Activated naive CD8-positive, alpha-beta T cell treated with anti-CD3 and anti-CD28 coated beads, Interleukin-2, amount 10 ng/mL, durations not matched to agents 7 days and 5 days (primary cell): Measurements from ENCODE around the gene RERE. TPM values are rescaled to one million over a fixed set of nuclear protein-coding genes. Genes with fewer than 3 reads are reported as not detected.

Experiments used
- ATAC-seq: fragments of 150-1000 bp; cut with Tn5 transposase; one replicate; pipeline ENCODE4 v1.10.0; 2021; ENCODE audit warnings: low read depth, moderate library complexity
- POLR2A ChIA-PET: fragments of 350-600 bp; sonication (Branson Sonifier 250); formaldehyde crosslinking; loops from one replicate; lab custom pipeline; 2021; ENCODE audit warnings: antibody characterized with exemption; lab: Charles Lee
- DNase-seq: peaks from one replicate; pipeline ENCODE4 v3.0.0; 2021
- H3K27ac Mint-ChIP-seq: one replicate; pipeline ENCODE4 v1.8.0; 2022; ENCODE audit warnings: mild to moderate bottlenecking, mixed read lengths
- H3K27me3 Mint-ChIP-seq: one replicate; pipeline ENCODE4 v1.8.0; 2022; ENCODE audit warnings: mild to moderate bottlenecking, moderate library complexity, mixed read lengths
- H3K36me3 Mint-ChIP-seq: one replicate; pipeline ENCODE4 v1.8.0; 2021; ENCODE audit warnings: mild to moderate bottlenecking, mixed read lengths
- H3K4me1 Mint-ChIP-seq: one replicate; pipeline ENCODE4 v1.8.0; 2021; ENCODE audit warnings: mixed read lengths
- H3K4me3 Mint-ChIP-seq: one replicate; pipeline ENCODE4 v1.8.0; 2022; ENCODE audit warnings: mild to moderate bottlenecking, moderate library complexity, mixed read lengths
- H3K9me3 Mint-ChIP-seq: one replicate; pipeline ENCODE4 v1.8.0; 2021; ENCODE audit warnings: mixed read lengths
- total RNA-seq, 2 experiments: library from RNA; stranded (reverse); gene quantifications; one replicate each; pipeline ENCODE4 v1.2.3, GENCODE V29; 2021

Gene RERE
- total RNA-seq, 2 experiments from 2014 or later = 64.4 to 68.7 TPM

- H3K27me3 Mint-ChIP-seq = no peaks in the 10 kb centered on the region
- H3K27ac Mint-ChIP-seq = no peak overlapping the region
- H3K9me3 Mint-ChIP-seq = no peaks in the 10 kb centered on the region
- H3K4me3 Mint-ChIP-seq = no peak overlapping the region
- ATAC-seq = no peak
- POLR2A ChIA-PET = interaction anchor here (0.6 kb wide), 1 partner anchor 27 kb away, joined by 3 read pairs; no protein-coding TSS in a partner anchor
- DNase-seq = no peak
- H3K4me1 Mint-ChIP-seq = peaks cover 17% of the 10 kb centered on the region
- H3K36me3 Mint-ChIP-seq = peaks cover 9% of the 10 kb centered on the region
Observed at GRCh38 chr1:8752921-8753713, 64.3 kb downstream of the RERE start.

GRCh38 chr1:8752411-8752810 lies 65.0 kb downstream of the RERE start:
- POLR2A ChIA-PET = interaction anchor here (0.6 kb wide), 1 partner anchor 27 kb away, joined by 3 read pairs; no protein-coding TSS in a partner anchor
- no peaks in the 10 kb centered on the region for H3K9me3 Mint-ChIP-seq
- H3K27ac Mint-ChIP-seq = no peak overlapping the region
- peaks cover 9% of the 10 kb centered on the region for H3K36me3 Mint-ChIP-seq
- no peaks in the 10 kb centered on the region for H3K27me3 Mint-ChIP-seq
- ATAC-seq (no peak), DNase-seq (no peak)
- H3K4me3 Mint-ChIP-seq = peak overlapping the region; percentile 9
- H3K4me1 Mint-ChIP-seq = peaks cover 17% of the 10 kb centered on the region

- no peak for DNase-seq
- H3K27ac Mint-ChIP-seq = no peak overlapping the region
- H3K27me3 Mint-ChIP-seq = no peaks in the 10 kb centered on the region
- peak overlapping the region; percentile 9 for H3K4me3 Mint-ChIP-seq
- peaks cover 9% of the 10 kb centered on the region for H3K36me3 Mint-ChIP-seq
- POLR2A ChIA-PET = interaction anchor here (0.7 kb wide), 1 partner anchor 12 kb away, joined by 4 read pairs; no protein-coding TSS in a partner anchor
- no peaks in the 10 kb centered on the region for H3K9me3 Mint-ChIP-seq
- ATAC-seq = no peak
- H3K4me1 Mint-ChIP-seq = peaks cover 17% of the 10 kb centered on the region
Observed at GRCh38 chr1:8751984-8752383, 65.5 kb downstream of the RERE start.

GRCh38 chr1:8747879-8748825 lies 69.3 kb downstream of the RERE start:
- Mint-ChIP-seq H3K9me3 (no peaks in the 10 kb centered on the region), H3K27ac (no peak overlapping the region), H3K27me3 (no peaks in the 10 kb centered on the region), H3K4me1 (peaks cover 8% of the 10 kb centered on the region), H3K4me3 (no peak overlapping the region), H3K36me3 (peaks cover 6% of the 10 kb centered on the region)
- POLR2A ChIA-PET = no interaction called here
- DNase-seq (no peak), ATAC-seq (no peak)

GRCh38 chr1:8746554-8746953 lies 70.9 kb downstream of the RERE start:
- POLR2A ChIA-PET = no interaction called here
- H3K36me3 Mint-ChIP-seq = peaks cover 6% of the 10 kb centered on the region
- H3K27me3 Mint-ChIP-seq = no peaks in the 10 kb centered on the region
- ATAC-seq = no peak
- H3K9me3 Mint-ChIP-seq = no peaks in the 10 kb centered on the region
- H3K4me1 Mint-ChIP-seq = no peaks in the 10 kb centered on the region
- no peak for DNase-seq
- H3K27ac Mint-ChIP-seq = no peak overlapping the region
- no peak overlapping the region for H3K4me3 Mint-ChIP-seq

GRCh38 chr1:8745749-8746390 lies 71.6 kb downstream of the RERE start:
- H3K27me3 Mint-ChIP-seq = no peaks in the 10 kb centered on the region
- peaks cover 8% of the 10 kb centered on the region for H3K36me3 Mint-ChIP-seq
- POLR2A ChIA-PET = no interaction called here
- H3K4me1 Mint-ChIP-seq = no peaks in the 10 kb centered on the region
- no peak overlapping the region for H3K4me3 Mint-ChIP-seq
- DNase-seq (no peak), ATAC-seq (no peak)
- H3K9me3 Mint-ChIP-seq = no peaks in the 10 kb centered on the region
- no peak overlapping the region for H3K27ac Mint-ChIP-seq

- Mint-ChIP-seq H3K9me3 (no peaks in the 10 kb centered on the region), H3K27me3 (no peaks in the 10 kb centered on the region), H3K4me3 (no peak overlapping the region), H3K4me1 (no peaks in the 10 kb centered on the region), H3K27ac (no peak overlapping the region), H3K36me3 (peaks cover 8% of the 10 kb centered on the region)
- POLR2A ChIA-PET = no interaction called here
- ATAC-seq (no peak), DNase-seq (no peak)
Observed at GRCh38 chr1:8745346-8745745, 72.1 kb downstream of the RERE start.

GRCh38 chr1:8742022-8742924 lies 75.2 kb downstream of the RERE start:
- ATAC-seq (no peak), DNase-seq (no peak)
- Mint-ChIP-seq H3K27ac (no peak overlapping the region), H3K27me3 (no peaks in the 10 kb centered on the region), H3K4me3 (no peak overlapping the region), H3K4me1 (no peaks in the 10 kb centered on the region), H3K9me3 (peaks cover 16% of the 10 kb centered on the region), H3K36me3 (peaks cover 20% of the 10 kb centered on the region)
- POLR2A ChIA-PET = no interaction called here

- no peak overlapping the region for H3K4me3 Mint-ChIP-seq
- H3K27ac Mint-ChIP-seq = no peak overlapping the region
- no peak for DNase-seq
- no peaks in the 10 kb centered on the region for H3K4me1 Mint-ChIP-seq
- H3K27me3 Mint-ChIP-seq = no peaks in the 10 kb centered on the region
- peaks cover 18% of the 10 kb centered on the region for H3K9me3 Mint-ChIP-seq
- no peak for ATAC-seq
- peaks cover 24% of the 10 kb centered on the region for H3K36me3 Mint-ChIP-seq
- POLR2A ChIA-PET = no interaction called here
Observed at GRCh38 chr1:8740034-8740449, 77.4 kb downstream of the RERE start.

GRCh38 chr1:8739377-8739776 lies 78.1 kb downstream of the RERE start:
- H3K9me3 Mint-ChIP-seq = peaks cover 18% of the 10 kb centered on the region
- POLR2A ChIA-PET = no interaction called here

GRCh38 chr1:8736927-8737326 lies 80.5 kb downstream of the RERE start:
- DNase-seq = no peak
- Mint-ChIP-seq H3K4me1 (no peaks in the 10 kb centered on the region), H3K9me3 (peaks cover 22% of the 10 kb centered on the region), H3K36me3 (peaks cover 28% of the 10 kb centered on the region), H3K27ac (no peak overlapping the region), H3K27me3 (no peaks in the 10 kb centered on the region), H3K4me3 (no peak overlapping the region)
- POLR2A ChIA-PET = no interaction called here
- ATAC-seq = no peak

More at GRCh38 chr1:8739377-8739776, 78.1 kb downstream of the RERE start:
- Mint-ChIP-seq H3K27ac (no peak overlapping the region), H3K4me1 (no peaks in the 10 kb centered on the region), H3K36me3 (peaks cover 24% of the 10 kb centered on the region), H3K27me3 (no peaks in the 10 kb centered on the region), H3K4me3 (no peak overlapping the region)
- no peak for DNase-seq
- ATAC-seq = no peak

GRCh38 chr1:8733484-8733883 lies 84.0 kb downstream of the RERE start:
- peaks cover 20% of the 10 kb centered on the region for H3K36me3 Mint-ChIP-seq
- no peak for ATAC-seq
- POLR2A ChIA-PET = no interaction called here

More at GRCh38 chr1:8733484-8733883, 84.0 kb downstream of the RERE start:
- peaks cover 15% of the 10 kb centered on the region for H3K9me3 Mint-ChIP-seq
- H3K4me3 Mint-ChIP-seq = no peak overlapping the region
- H3K4me1 Mint-ChIP-seq = peaks cover 2% of the 10 kb centered on the region
- no peak for DNase-seq
- H3K27me3 Mint-ChIP-seq = no peaks in the 10 kb centered on the region
- H3K27ac Mint-ChIP-seq = no peak overlapping the region
